Stomach (tissue), 9 donors: ENCODE measurements around the gene GAL3ST2. TPM values are rescaled to one million over a fixed set of nuclear protein-coding genes. Genes with fewer than 3 reads are reported as not detected.

Experiments used
- DNase-seq, 2 donors: peaks; one replicate each; pipeline versions ENCODE4 v3.0.0 to v3.0.0-alpha.2; 2013 to 2019
- H3K27ac ChIP-seq, 5 donors: fragments of 200-600 bp in 4 of 5; sonication (generic) in 4 of 5; one replicate each; pipeline ENCODE4 v1.5.1; 2013 to 2019; ENCODE audit warnings: mild to moderate bottlenecking in 1 of 5, moderate library complexity in 1 of 5
- H3K27me3 ChIP-seq, 3 donors: fragments of 200-600 bp; sonication (generic); one replicate each; pipeline ENCODE4 v1.5.1; 2017 to 2019; ENCODE audit warnings: mixed run types in 1 of 3
- H3K36me3 ChIP-seq, 4 donors: fragments of 200-600 bp; sonication (generic); 1 replicate in 3 of 4; 2 replicates in 1 of 4; pipeline ENCODE4 v1.5.1; 2016 to 2019
- H3K4me1 ChIP-seq, 4 donors: fragments of 200-600 bp; sonication (generic); one replicate each; pipeline ENCODE4 v1.5.1; 2016 to 2019
- H3K4me3 ChIP-seq, 4 donors: fragments of 200-600 bp; sonication (generic) in 3 of 4; one replicate each; pipeline ENCODE4 v1.5.1; 2016 to 2019; ENCODE audit warnings: mild to moderate bottlenecking in 1 of 4
- H3K9me3 ChIP-seq, 4 donors: fragments of 200-600 bp; sonication (generic); one replicate each; pipeline ENCODE4 v1.5.1; 2016 to 2019
- EP300 ChIP-seq: sonication (generic); formaldehyde crosslinking; IDR thresholded peaks from one replicate; pipeline ENCODE4 v1.6.1; 2017; ENCODE audit warnings: antibody characterized with exemption
- POLR2A ChIP-seq, 4 donors: fragments of 450-650 bp; IDR thresholded peaks; one replicate each; pipeline ENCODE4 v1.6.1; 2016; ENCODE audit warnings: antibody characterized with exemption in 4 of 4, control low read depth in 2 of 4, mild to moderate bottlenecking in 1 of 4, moderate library complexity in 1 of 4
- POLR2AphosphoS5 ChIP-seq, 3 donors: sonication (generic); formaldehyde crosslinking; IDR thresholded peaks; one replicate each; pipeline ENCODE4 v1.6.1; 2016; ENCODE audit warnings: antibody characterized with exemption in 3 of 3
- WGBS, 5 donors: extraction: QIAGEN DNeasy Blood & Tissue Kit in 3 of 5; methylation state at CpG; one replicate each; pipeline versions ENCODE4 v1.1.5 to v1.1.7; 2013 to 2018; 5-methylcytosine and 5-hydroxymethylcytosine counted together
- intact Hi-C: fragments of 100-400 bp; cut with DNase I; formaldehyde crosslinking; loops from one replicate; pipeline ENCODE4 v1.15.1; 2023; ENCODE audit warnings: low total_unique reads
- polyA plus RNA-seq, 3 donors: library from polyadenylated mRNA; stranded (reverse); fragments of 200-250 nt; gene quantifications; one replicate each; pipeline ENCODE4 v1.2.3, GENCODE V29; 2013
- total RNA-seq, 5 donors: library from RNA; depleted of rRNA; stranded (reverse); fragments of >200 nt; gene quantifications; one replicate each; pipeline versions ENCODE4 v1.1.0 to v1.2.3, GENCODE V29; 2014 to 2016
- TF ChIP-seq, protein P1 (sequence below), 7 experiments: fragments of 450-650 bp in 4 of 7; fragments of 200-600 bp in 3 of 7; sonication (generic) in 3 of 7; IDR thresholded peaks; one replicate each; pipeline ENCODE4 v1.5.1; 2016 to 2019; ENCODE audit warnings: antibody characterized with exemption in 7 of 7, control low read depth in 2 of 7, mild to moderate bottlenecking in 1 of 7
- donor health status: healthy with polysubstance abuse.
- donor health status: Bipolar disorder and iron deficiency.
- donor health status: healthy.

The GAL3ST2 gene
- total and polyA plus RNA-seq, 8 donors = 311 TPM; not detected in 7

DNA sequence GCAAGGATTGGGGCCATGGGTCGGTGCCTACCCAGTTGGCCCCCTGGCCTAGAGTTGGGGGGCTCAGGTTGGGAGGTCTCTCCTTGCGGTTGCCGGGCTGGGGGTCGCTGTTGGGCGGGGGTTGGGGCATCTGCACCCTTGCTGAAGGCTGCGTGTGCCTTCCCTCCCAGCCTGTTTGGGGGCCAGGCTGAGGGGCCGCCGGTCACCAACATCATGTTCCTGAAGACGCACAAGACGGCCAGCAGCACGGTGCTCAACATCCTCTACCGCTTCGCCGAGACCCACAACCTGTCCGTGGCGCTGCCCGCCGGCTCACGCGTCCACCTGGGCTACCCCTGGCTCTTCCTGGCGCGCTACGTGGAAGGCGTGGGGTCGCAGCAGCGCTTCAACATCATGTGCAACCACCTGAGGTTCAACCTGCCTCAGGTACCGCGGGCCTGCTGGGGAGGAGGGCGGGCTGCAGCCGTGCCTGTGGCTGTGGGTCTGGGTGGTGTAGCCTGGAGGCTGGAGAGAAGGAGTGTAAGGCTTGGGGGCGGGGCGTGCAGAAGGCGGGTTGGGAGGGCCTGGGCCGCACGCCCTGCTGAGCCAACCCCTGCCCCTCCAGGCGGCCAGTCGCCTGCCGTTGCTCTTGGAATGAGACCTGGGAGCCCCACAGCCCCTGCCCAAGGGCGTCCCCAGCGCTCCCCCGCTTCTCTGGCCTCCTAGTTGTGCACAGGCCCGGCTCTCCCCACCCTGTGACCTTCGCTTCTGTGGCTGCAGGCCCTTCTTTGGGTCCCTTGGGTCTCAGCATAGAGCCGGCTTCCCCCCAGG lies 25.2 kb downstream of the GAL3ST2 start:
- H3K27me3 ChIP-seq = peaks cover 8 to 70% (median 25%) of the 10 kb centered on the region in 3 donors
- WGBS, 5 donors = 70 to 79% (median 77%) methylated on average over 20 to 44 of the region's 44 CpGs
- H3K4me3 ChIP-seq = no peak overlapping the region
- intact Hi-C loops = no loop called here
- no peaks in the 10 kb centered on the region for H3K36me3 ChIP-seq
- H3K27ac ChIP-seq = no peak overlapping the region
- no peak for TF ChIP-seq POLR2A (IDR thresholded peaks at IDR 0.05)
- no peak for TF ChIP-seq EP300
- TF ChIP-seq, protein P1, sequence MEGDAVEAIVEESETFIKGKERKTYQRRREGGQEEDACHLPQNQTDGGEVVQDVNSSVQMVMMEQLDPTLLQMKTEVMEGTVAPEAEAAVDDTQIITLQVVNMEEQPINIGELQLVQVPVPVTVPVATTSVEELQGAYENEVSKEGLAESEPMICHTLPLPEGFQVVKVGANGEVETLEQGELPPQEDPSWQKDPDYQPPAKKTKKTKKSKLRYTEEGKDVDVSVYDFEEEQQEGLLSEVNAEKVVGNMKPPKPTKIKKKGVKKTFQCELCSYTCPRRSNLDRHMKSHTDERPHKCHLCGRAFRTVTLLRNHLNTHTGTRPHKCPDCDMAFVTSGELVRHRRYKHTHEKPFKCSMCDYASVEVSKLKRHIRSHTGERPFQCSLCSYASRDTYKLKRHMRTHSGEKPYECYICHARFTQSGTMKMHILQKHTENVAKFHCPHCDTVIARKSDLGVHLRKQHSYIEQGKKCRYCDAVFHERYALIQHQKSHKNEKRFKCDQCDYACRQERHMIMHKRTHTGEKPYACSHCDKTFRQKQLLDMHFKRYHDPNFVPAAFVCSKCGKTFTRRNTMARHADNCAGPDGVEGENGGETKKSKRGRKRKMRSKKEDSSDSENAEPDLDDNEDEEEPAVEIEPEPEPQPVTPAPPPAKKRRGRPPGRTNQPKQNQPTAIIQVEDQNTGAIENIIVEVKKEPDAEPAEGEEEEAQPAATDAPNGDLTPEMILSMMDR (IDR thresholded peaks at IDR 0.05) = no peak
- TF ChIP-seq POLR2AphosphoS5 (IDR thresholded peaks at IDR 0.05) = no peak
- DNase-seq = peak in 1 of 2 donors; percentile 39
- H3K9me3 ChIP-seq = no peaks in the 10 kb centered on the region
- peaks cover 15 to 22% (median 21%) of the 10 kb centered on the region in 4 donors for H3K4me1 ChIP-seq

DNA sequence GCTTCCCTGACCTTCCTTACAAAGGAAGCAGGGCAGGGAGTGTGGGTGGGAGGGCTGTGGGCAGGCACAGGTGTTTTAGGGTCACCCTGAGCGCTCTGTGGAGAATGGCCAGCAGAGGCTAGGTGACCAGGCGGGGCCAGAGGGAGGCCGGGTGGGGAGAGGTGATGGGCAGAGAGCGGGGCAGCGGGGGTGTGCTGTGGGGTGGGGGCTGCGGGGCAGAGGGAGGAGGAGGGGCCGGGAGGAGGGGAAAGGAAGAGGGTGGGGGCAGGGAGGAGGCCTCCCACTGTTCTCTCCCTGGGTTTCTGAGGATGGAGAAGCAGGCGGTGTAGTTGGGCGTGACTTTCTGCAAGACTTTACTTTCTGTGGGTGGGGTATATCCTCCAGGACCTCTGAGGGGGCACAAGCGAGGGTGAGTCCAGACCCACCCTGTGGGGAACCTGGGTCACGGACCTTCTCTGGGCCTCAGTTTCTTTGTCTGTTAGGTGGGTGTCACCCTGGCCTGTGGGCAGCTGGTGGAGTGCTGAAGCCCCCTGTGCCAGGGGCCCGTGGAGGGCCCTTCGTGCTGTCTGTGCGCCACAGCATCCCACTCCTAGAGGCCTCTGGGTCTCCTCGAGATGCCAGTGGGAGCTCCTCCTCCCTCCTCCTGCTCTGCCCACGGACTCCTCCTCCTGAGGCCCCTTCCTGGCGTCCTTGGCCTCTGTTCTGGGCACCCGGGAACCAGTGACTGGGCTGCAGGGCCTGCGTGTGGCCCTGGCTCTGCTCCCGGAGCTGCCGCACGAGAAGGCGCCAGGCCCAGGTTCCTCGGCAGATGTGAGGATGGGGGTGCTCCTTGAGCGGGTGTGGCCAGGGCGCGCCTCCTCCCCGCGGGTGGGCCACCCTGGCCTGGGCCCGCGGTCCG lies 26.0 kb downstream of the GAL3ST2 start:
- peak overlapping the region in 2 of 4 donors; percentile 57 to 61 for H3K4me3 ChIP-seq
- intact Hi-C loops = no loop called here
- peaks cover 8 to 69% (median 25%) of the 10 kb centered on the region in 3 donors for H3K27me3 ChIP-seq
- no peaks in the 10 kb centered on the region for H3K9me3 ChIP-seq
- TF ChIP-seq POLR2AphosphoS5 (IDR thresholded peaks at IDR 0.05) (no peak), POLR2A (IDR thresholded peaks at IDR 0.05) (no peak), EP300 (no peak)
- TF ChIP-seq, protein P1 (IDR thresholded peaks at IDR 0.05) = no peak
- WGBS, 5 donors = 49 to 61% (median 57%) methylated on average over 18 to 32 of the region's 32 CpGs
- DNase-seq = peak in 1 of 2 donors; percentile 22
- H3K27ac ChIP-seq = no peak overlapping the region
- no peaks in the 10 kb centered on the region for H3K36me3 ChIP-seq
- peaks cover 15 to 22% (median 21%) of the 10 kb centered on the region in 4 donors for H3K4me1 ChIP-seq

GRCh38 chr2:241803387-241804325 lies 27.0 kb downstream of the GAL3ST2 start:
- no peaks in the 10 kb centered on the region for H3K9me3 ChIP-seq
- peak in 1 of 2 donors; percentile 85 for DNase-seq
- 2 to 7% (median 4%) methylated on average over 60 to 109 of the region's 109 CpGs for WGBS, 5 donors
- H3K4me3 ChIP-seq = peak overlapping the region; percentile 44 to 61 (median 51)
- intact Hi-C loops = no loop called here
- H3K27ac ChIP-seq = peak overlapping the region in 2 of 5 donors; percentile 5 to 7
- H3K36me3 ChIP-seq = no peaks in the 10 kb centered on the region
- H3K4me1 ChIP-seq = peaks cover 15 to 22% (median 21%) of the 10 kb centered on the region in 4 donors
- peaks cover 8 to 60% (median 25%) of the 10 kb centered on the region in 3 donors for H3K27me3 ChIP-seq
- TF ChIP-seq, protein P1 (IDR thresholded peaks at IDR 0.05) = no peak
- no peak for TF ChIP-seq EP300
- TF ChIP-seq POLR2AphosphoS5 (IDR thresholded peaks at IDR 0.05) = no peak
- no peak for TF ChIP-seq POLR2A (IDR thresholded peaks at IDR 0.05)
